Panc1 (cell line): ENCODE results near the gene SCAF4. TPM values are rescaled to one million over a fixed set of nuclear protein-coding genes. Genes with fewer than 3 reads are reported as not detected.
"Not testable (repeated sequence)": the region's sequence is repeated elsewhere in the genome, so short reads cannot be mapped to it uniquely, and the experiment has no call there.

Source experiments
- ATAC-seq: fragments of 200-7000 bp; cut with Tn5 transposase; 2 replicates; pipeline ENCODE4 v1.9.1; 2020; ENCODE audit warnings: mild to moderate bottlenecking, moderate library complexity
- BruUV-seq: library from RNA; stranded (reverse); fragments of 400-500 nt; replicated peaks from 2 replicates; lab custom pipeline; 2021; lab: Mats Ljungman, UMichigan
- CTCF ChIA-PET: fragments of 300-600 bp; sonication (Branson Sonifier 250); formaldehyde crosslinking; loops from one replicate; lab custom pipeline; 2022; ENCODE audit warnings: antibody characterized with exemption; lab: Charles Lee
- POLR2A ChIA-PET: fragments of 300-600 bp; sonication (Branson Sonifier 250); formaldehyde crosslinking; loops from one replicate; lab custom pipeline; 2022; ENCODE audit warnings: antibody characterized with exemption; lab: Charles Lee
- DNase-seq: peaks from one replicate; pipeline ENCODE4 v3.0.0-alpha.2; 2010; ENCODE audit warnings: low read depth, low spot score
- H3K27ac ChIP-seq: 2 replicates; pipeline ENCODE4 v1.5.1; 2011; ENCODE audit warnings: mild to moderate bottlenecking, low read length, inconsistent platforms
- H3K27me3 ChIP-seq: fragments of 200-500 bp; sonication (Bioruptor generic); 2 replicates; pipeline ENCODE4 v1.6.0; 2014; ENCODE audit warnings: low read length, inconsistent platforms; ENCODE audit not compliant: control insufficient read depth, insufficient read depth
- H3K36me3 ChIP-seq: fragments of 200-500 bp; sonication (Bioruptor generic); 2 replicates; pipeline ENCODE4 v1.5.1; 2014; ENCODE audit warnings: inconsistent platforms, mild to moderate bottlenecking, low read length, moderate library complexity; ENCODE audit not compliant: control insufficient read depth, insufficient read depth
- H3K4me1 ChIP-seq: 2 replicates; pipeline ENCODE4 v1.5.1; 2011; ENCODE audit warnings: inconsistent platforms, mild to moderate bottlenecking, low read length, moderate library complexity; ENCODE audit not compliant: control insufficient read depth, insufficient read depth
- H3K4me3 ChIP-seq, 2 experiments: 2 replicates each; pipeline ENCODE4 v1.5.1; 2011 to 2012; ENCODE audit warnings: low read depth in 2 of 2, low read length in 2 of 2, mild to moderate bottlenecking in 2 of 2, inconsistent platforms in 1 of 2, moderate library complexity in 1 of 2
- H3K9me3 ChIP-seq: fragments of 200-500 bp; sonication (Bioruptor generic); 2 replicates; pipeline ENCODE4 v1.5.1; 2014; ENCODE audit warnings: low read depth, mild to moderate bottlenecking, inconsistent platforms, low read length, moderate library complexity; ENCODE audit not compliant: control insufficient read depth, insufficient read depth
- CTCF ChIP-seq: fragments of 450-650 bp; IDR thresholded peaks from 2 replicates; pipeline ENCODE4 v1.5.1; 2017; ENCODE audit warnings: mild to moderate bottlenecking
- POLR2AphosphoS5 ChIP-seq: IDR thresholded peaks from 2 replicates; pipeline ENCODE4 v1.6.1; 2012; ENCODE audit warnings: mild to moderate bottlenecking, low read depth, low read length, moderate library complexity
- SIN3A ChIP-seq: IDR thresholded peaks from 2 replicates; pipeline ENCODE4 v1.6.1; 2012; ENCODE audit warnings: low read depth, mild to moderate bottlenecking, low read length, moderate library complexity, borderline replicate concordance; ENCODE audit not compliant: insufficient read depth
- TCF7L2 ChIP-seq: IDR thresholded peaks from 2 replicates; pipeline ENCODE4 v1.6.1; 2011; ENCODE audit warnings: mild to moderate bottlenecking, low read depth, low read length, inconsistent platforms
- in situ Hi-C: cut with HindIII; loops from 2 replicates; pipeline ENCODE4 v1.10.0; 2016; ENCODE audit warnings: low sequenced_read_pairs, low pct_unique_long_range_greater_than_20kb
- intact Hi-C: fragments of 100-400 bp; cut with micrococcal nuclease; formaldehyde crosslinking; loops from one replicate; pipeline ENCODE4 v1.10.0; 2022; ENCODE audit not compliant: unreplicated experiment
- total RNA-seq: library from RNA; stranded (reverse); gene quantifications from one replicate; pipeline ENCODE4 v1.2.1, GENCODE V29; 2021; ENCODE audit not compliant: unreplicated experiment
- TF ChIP-seq, protein P1 (sequence below), 2 experiments: IDR thresholded peaks; 2 replicates each; pipeline ENCODE4 v1.6.1; 2011 to 2012; ENCODE audit warnings: low read depth in 2 of 2, control low read depth in 1 of 2, low read length in 1 of 2, mild to moderate bottlenecking in 1 of 2, moderate library complexity in 1 of 2; ENCODE audit not compliant: insufficient read depth in 1 of 2

The SCAF4 gene
- total RNA-seq, 1 experiment from 2014 or later = 28.4 TPM

GRCh38 chr21:31667132-31667531 is 64.8 kb downstream of the SCAF4 start:
- ATAC-seq (no peak), DNase-seq (no peak)
- TF ChIP-seq POLR2AphosphoS5 (no peak), SIN3A (no peak), TCF7L2 (no peak), CTCF (no peak)
- TF ChIP-seq, protein P1, sequence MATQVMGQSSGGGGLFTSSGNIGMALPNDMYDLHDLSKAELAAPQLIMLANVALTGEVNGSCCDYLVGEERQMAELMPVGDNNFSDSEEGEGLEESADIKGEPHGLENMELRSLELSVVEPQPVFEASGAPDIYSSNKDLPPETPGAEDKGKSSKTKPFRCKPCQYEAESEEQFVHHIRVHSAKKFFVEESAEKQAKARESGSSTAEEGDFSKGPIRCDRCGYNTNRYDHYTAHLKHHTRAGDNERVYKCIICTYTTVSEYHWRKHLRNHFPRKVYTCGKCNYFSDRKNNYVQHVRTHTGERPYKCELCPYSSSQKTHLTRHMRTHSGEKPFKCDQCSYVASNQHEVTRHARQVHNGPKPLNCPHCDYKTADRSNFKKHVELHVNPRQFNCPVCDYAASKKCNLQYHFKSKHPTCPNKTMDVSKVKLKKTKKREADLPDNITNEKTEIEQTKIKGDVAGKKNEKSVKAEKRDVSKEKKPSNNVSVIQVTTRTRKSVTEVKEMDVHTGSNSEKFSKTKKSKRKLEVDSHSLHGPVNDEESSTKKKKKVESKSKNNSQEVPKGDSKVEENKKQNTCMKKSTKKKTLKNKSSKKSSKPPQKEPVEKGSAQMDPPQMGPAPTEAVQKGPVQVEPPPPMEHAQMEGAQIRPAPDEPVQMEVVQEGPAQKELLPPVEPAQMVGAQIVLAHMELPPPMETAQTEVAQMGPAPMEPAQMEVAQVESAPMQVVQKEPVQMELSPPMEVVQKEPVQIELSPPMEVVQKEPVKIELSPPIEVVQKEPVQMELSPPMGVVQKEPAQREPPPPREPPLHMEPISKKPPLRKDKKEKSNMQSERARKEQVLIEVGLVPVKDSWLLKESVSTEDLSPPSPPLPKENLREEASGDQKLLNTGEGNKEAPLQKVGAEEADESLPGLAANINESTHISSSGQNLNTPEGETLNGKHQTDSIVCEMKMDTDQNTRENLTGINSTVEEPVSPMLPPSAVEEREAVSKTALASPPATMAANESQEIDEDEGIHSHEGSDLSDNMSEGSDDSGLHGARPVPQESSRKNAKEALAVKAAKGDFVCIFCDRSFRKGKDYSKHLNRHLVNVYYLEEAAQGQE (IDR thresholded peaks at IDR 0.05; ENCODE audit: insufficient read depth in 1 of 2, low read depth in 2 of 2, low read length in 1 of 2) = no peak
- no peak overlapping the region for H3K27ac ChIP-seq
- ChIA-PET POLR2A (no interaction called here), CTCF (no interaction called here)
- in situ Hi-C loops = no loop called here
- peaks cover 10% of the 10 kb centered on the region for H3K4me1 ChIP-seq
- no peak overlapping the region for H3K4me3 ChIP-seq
- intact Hi-C loops = no loop called here
- H3K27me3 ChIP-seq = no peaks in the 10 kb centered on the region
- no peaks in the 10 kb centered on the region for H3K9me3 ChIP-seq
- BruUV-seq = no TSS peak
- H3K36me3 ChIP-seq = peaks cover 29% of the 10 kb centered on the region

DNA sequence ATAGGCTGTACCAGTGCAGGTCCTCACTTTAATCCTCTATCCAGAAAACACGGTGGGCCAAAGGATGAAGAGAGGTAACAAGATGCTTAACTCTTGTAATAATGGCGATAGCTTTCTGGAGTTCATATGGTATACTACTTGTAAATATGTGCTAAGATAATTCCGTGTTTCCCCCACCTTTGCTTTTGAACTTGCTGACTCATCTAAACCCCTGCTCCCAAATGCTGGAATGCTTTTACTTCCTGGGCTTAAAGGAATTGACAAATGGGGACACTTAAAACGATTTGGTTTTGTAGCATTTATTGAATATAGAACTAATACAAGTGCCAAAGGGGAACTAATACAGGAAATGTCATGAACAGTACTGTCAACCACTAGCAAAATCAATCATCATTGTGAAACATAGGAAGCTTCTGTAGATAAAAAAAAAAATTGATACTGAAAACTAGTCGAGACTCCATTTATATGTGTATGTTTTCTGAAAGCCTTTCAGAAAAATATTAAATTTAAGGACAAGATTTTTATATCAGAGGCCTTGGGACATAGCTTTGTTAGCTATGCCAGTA is 65.4 kb downstream of the SCAF4 start:
- Histone ChIP-seq H3K27ac (no peak overlapping the region), H3K27me3 (no peaks in the 10 kb centered on the region), H3K36me3 (peaks cover 29% of the 10 kb centered on the region), H3K9me3 (no peaks in the 10 kb centered on the region), H3K4me3 (no peak overlapping the region), H3K4me1 (peaks cover 17% of the 10 kb centered on the region)
- intact Hi-C loops (no loop called here), in situ Hi-C loops (no loop called here)
- no peak for DNase-seq
- no peak for ATAC-seq
- TF ChIP-seq, protein P1 (IDR thresholded peaks at IDR 0.05; ENCODE audit: insufficient read depth in 1 of 2, low read depth in 2 of 2, low read length in 1 of 2) = no peak
- TF ChIP-seq SIN3A (no peak), POLR2AphosphoS5 (no peak), TCF7L2 (no peak), CTCF (no peak)
- CTCF ChIA-PET = no interaction called here
- POLR2A ChIA-PET = no interaction called here
- no TSS peak for BruUV-seq

- BruUV-seq, intact Hi-C loops, CTCF ChIA-PET, H3K4me3 ChIP-seq, POLR2A ChIA-PET, H3K9me3 ChIP-seq, in situ Hi-C loops, DNase-seq, ATAC-seq, H3K27ac ChIP-seq, H3K27me3 ChIP-seq: not testable (repeated sequence)
- H3K36me3 ChIP-seq = peaks cover 29% of the 10 kb centered on the region
- H3K4me1 ChIP-seq = peaks cover 17% of the 10 kb centered on the region
These were observed 66.0 kb downstream of the SCAF4 start for GRCh38 chr21:31665869-31666268.
